Measurements from ENCODE around the gene RUNX2. TPM values are rescaled to one million over a fixed set of nuclear protein-coding genes. Genes with fewer than 3 reads are reported as not detected.

Gene RUNX2
- total and polyA plus RNA-seq, 9 of the 15 experiments (the other 6 are each of a cell fraction or from before 2014, with no cell fraction given): 0.29 to 1.00 (median 0.43) TPM

GRCh38 chr6:45377554-45378333, 49.6 kb downstream of the RUNX2 start, which contains the start of gene SUPT3H (continued):
- TF ChIP-seq KDM1A (IDR thresholded peaks at IDR 0.05): peak; percentile 54 to 81; a peak in 3 of 4 replicates
- TF ChIP-seq, protein P1, sequence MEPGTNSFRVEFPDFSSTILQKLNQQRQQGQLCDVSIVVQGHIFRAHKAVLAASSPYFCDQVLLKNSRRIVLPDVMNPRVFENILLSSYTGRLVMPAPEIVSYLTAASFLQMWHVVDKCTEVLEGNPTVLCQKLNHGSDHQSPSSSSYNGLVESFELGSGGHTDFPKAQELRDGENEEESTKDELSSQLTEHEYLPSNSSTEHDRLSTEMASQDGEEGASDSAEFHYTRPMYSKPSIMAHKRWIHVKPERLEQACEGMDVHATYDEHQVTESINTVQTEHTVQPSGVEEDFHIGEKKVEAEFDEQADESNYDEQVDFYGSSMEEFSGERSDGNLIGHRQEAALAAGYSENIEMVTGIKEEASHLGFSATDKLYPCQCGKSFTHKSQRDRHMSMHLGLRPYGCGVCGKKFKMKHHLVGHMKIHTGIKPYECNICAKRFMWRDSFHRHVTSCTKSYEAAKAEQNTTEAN (CRISPR knock-in tag; IDR thresholded peaks at IDR 0.05): no peak
- TF ChIP-seq IRF2 (CRISPR knock-in tag; IDR thresholded peaks at IDR 0.05): no peak
- TF ChIP-seq, protein P2, sequence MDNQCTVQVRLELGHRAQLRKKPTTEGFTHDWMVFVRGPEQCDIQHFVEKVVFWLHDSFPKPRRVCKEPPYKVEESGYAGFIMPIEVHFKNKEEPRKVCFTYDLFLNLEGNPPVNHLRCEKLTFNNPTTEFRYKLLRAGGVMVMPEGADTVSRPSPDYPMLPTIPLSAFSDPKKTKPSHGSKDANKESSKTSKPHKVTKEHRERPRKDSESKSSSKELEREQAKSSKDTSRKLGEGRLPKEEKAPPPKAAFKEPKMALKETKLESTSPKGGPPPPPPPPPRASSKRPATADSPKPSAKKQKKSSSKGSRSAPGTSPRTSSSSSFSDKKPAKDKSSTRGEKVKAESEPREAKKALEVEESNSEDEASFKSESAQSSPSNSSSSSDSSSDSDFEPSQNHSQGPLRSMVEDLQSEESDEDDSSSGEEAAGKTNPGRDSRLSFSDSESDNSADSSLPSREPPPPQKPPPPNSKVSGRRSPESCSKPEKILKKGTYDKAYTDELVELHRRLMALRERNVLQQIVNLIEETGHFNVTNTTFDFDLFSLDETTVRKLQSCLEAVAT (IDR thresholded peaks at IDR 0.05): peak; percentile 11 to 75; a peak in 2 of 4 replicates
- TF ChIP-seq, protein P3, sequence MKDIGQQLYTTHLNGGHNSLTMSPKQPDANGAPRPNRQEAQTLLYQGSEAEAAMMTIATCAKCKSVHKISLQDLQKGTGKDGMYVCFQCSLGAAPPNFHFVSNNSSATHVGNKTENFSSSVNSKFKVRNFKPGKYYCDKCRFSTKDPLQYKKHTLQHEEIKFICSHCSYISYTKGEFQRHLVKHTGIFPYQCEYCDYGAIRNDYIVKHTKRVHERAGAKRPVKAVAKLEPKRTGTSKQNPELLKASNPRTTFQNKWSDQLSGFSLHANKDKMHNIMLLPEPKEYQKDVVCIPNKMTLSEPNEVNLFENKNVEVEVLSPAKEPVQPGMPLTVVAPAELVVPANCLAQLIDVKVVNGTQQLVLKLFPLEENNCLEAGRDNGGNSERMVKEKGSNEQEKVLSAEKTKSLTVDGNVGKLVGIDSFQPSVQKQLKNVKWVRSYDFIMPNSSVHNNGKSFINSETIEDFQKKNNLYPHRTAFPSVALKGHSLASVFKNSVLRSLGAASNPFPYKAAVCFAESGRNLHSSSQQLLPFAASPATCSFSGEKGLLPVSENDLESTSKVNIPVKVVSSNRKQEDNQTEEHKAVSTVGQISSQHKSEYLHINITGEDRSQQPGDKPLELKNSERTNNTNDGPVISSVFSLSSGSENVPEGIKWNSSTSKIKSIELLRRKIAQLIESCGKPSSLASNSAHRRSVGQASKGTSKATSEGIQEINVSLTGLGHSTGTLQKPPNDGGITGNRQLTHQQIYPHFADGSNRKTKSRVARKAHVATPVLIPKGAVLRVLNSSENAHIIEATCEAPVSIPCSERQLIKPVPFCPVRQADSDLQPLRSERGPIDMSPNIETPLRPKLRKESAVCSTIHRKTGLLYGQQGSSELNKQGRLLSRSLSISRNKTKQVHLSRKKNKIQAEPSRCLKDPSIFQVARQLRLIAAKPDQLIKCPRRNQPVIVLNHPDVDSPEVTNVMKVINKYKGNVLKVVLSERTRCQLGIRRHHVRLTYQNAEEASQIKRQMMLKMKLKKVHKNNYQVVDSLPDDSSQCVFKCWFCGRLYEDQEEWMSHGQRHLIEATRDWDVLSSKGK (CRISPR knock-in tag; IDR thresholded peaks at IDR 0.05): no peak
- TF ChIP-seq MYC (IDR thresholded peaks at IDR 0.05; ENCODE audit: low read depth, low read length): peak; percentile 98
- no peak for TF ChIP-seq MYC (CRISPR knock-in tag; IDR thresholded peaks at IDR 0.05; ENCODE audit: borderline replicate concordance, low read depth)
- TF ChIP-seq BRD9 (IDR thresholded peaks at IDR 0.05; ENCODE audit: low read depth, partially characterized antibody): peak; percentile 25
- TF ChIP-seq ZBTB1 (CRISPR knock-in tag; IDR thresholded peaks at IDR 0.05; ENCODE audit: borderline replicate concordance, low read depth): peak; percentile 94
- no peak for TF ChIP-seq TCF7L2 (IDR thresholded peaks at IDR 0.05; ENCODE audit: low read depth, low read length)
- peak; percentile 83 for TF ChIP-seq HCFC1 (IDR thresholded peaks at IDR 0.05; ENCODE audit: low read depth, low read length)
- no peak for TF ChIP-seq ID3 (CRISPR knock-in tag; IDR thresholded peaks at IDR 0.05)
- no peak for TF ChIP-seq ID3 (tag; IDR thresholded peaks at IDR 0.05)
- no peak for TF ChIP-seq ZNF3 (CRISPR knock-in tag; IDR thresholded peaks at IDR 0.05)
- TF ChIP-seq, protein P4, sequence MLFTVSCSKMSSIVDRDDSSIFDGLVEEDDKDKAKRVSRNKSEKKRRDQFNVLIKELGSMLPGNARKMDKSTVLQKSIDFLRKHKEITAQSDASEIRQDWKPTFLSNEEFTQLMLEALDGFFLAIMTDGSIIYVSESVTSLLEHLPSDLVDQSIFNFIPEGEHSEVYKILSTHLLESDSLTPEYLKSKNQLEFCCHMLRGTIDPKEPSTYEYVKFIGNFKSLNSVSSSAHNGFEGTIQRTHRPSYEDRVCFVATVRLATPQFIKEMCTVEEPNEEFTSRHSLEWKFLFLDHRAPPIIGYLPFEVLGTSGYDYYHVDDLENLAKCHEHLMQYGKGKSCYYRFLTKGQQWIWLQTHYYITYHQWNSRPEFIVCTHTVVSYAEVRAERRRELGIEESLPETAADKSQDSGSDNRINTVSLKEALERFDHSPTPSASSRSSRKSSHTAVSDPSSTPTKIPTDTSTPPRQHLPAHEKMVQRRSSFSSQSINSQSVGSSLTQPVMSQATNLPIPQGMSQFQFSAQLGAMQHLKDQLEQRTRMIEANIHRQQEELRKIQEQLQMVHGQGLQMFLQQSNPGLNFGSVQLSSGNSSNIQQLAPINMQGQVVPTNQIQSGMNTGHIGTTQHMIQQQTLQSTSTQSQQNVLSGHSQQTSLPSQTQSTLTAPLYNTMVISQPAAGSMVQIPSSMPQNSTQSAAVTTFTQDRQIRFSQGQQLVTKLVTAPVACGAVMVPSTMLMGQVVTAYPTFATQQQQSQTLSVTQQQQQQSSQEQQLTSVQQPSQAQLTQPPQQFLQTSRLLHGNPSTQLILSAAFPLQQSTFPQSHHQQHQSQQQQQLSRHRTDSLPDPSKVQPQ (CRISPR knock-in tag; IDR thresholded peaks at IDR 0.05; ENCODE audit: borderline replicate concordance): no peak
- TF ChIP-seq MED1 (CRISPR knock-in tag; IDR thresholded peaks at IDR 0.05; ENCODE audit: borderline replicate concordance): no peak
- no peak for TF ChIP-seq NUFIP1 (IDR thresholded peaks at IDR 0.05; ENCODE audit: partially characterized antibody)

Measured in K562 (cell line).